Activated CD8-positive, alpha-beta memory T cell treated with anti-CD3 and anti-CD28 coated beads, Interleukin-2, amount 10 ng/mL, durations not matched to agents 7 days and 5 days (primary cell): ENCODE results near the gene CAPN3. TPM values are rescaled to one million over a fixed set of nuclear protein-coding genes. Genes with fewer than 3 reads are reported as not detected.

Experiments used
- ATAC-seq: fragments of 150-1000 bp; cut with Tn5 transposase; one replicate; pipeline ENCODE4 v1.10.0; 2021; ENCODE audit warnings: moderate library complexity
- CTCF ChIA-PET: fragments of 350-600 bp; sonication (Branson Sonifier 250); formaldehyde crosslinking; loops from one replicate; lab custom pipeline; 2021; ENCODE audit warnings: antibody characterized with exemption; lab: Charles Lee
- DNase-seq: peaks from one replicate; pipeline ENCODE4 v3.0.0-alpha.2; 2020
- H3K27ac Mint-ChIP-seq: one replicate; pipeline ENCODE4 v1.8.0; 2021; ENCODE audit warnings: mild to moderate bottlenecking, mixed read lengths
- H3K27me3 Mint-ChIP-seq: one replicate; pipeline ENCODE4 v1.8.0; 2021; ENCODE audit warnings: mixed read lengths
- H3K36me3 Mint-ChIP-seq: one replicate; pipeline ENCODE4 v1.8.0; 2021; ENCODE audit warnings: mild to moderate bottlenecking, mixed read lengths
- H3K4me1 Mint-ChIP-seq: one replicate; pipeline ENCODE4 v1.8.0; 2021; ENCODE audit warnings: mixed read lengths
- H3K4me3 Mint-ChIP-seq: one replicate; pipeline ENCODE4 v1.8.0; 2021; ENCODE audit warnings: mild to moderate bottlenecking, moderate library complexity, mixed read lengths
- H3K9me3 Mint-ChIP-seq: one replicate; pipeline ENCODE4 v1.8.0; 2022; ENCODE audit warnings: low read depth, mixed read lengths
- total RNA-seq, 2 experiments: library from RNA; stranded (reverse); gene quantifications; one replicate each; pipeline ENCODE4 v1.2.3, GENCODE V29; 2021

CAPN3 gene
- total RNA-seq, 2 experiments from 2014 or later, result 3.6 to 4.6 TPM

- ATAC-seq, result peak; percentile 66
Measured at GRCh38 chr15:42385206-42385979, 26.1 kb downstream of the CAPN3 start.

GRCh38 chr15:42385980-42386700 lies 26.8 kb downstream of the CAPN3 start:
- Mint-ChIP-seq H3K27ac (no peak overlapping the region), H3K4me3 (no peak overlapping the region), H3K9me3 (no peaks in the 10 kb centered on the region), H3K4me1 (no peaks in the 10 kb centered on the region), H3K27me3 (no peaks in the 10 kb centered on the region), H3K36me3 (no peaks in the 10 kb centered on the region)
- CTCF ChIA-PET, result interaction anchor here (1.0 to 1.6 kb wide), 5 partner anchors 31 to 302 kb away, joined by 3 to 6 read pairs (median 3); partner anchors contain the start of genes GANC and TMEM87A
- DNase-seq (no peak), ATAC-seq (no peak)

More at GRCh38 chr15:42385206-42385979, 26.1 kb downstream of the CAPN3 start:
- CTCF ChIA-PET, result interaction anchor here (0.8 to 1.6 kb wide), 7 partner anchors 11 to 301 kb away, joined by 3 to 6 read pairs (median 3); partner anchors contain the start of genes GANC and TMEM87A
- no peaks in the 10 kb centered on the region for H3K36me3 Mint-ChIP-seq
- no peaks in the 10 kb centered on the region for H3K27me3 Mint-ChIP-seq
- H3K4me3 Mint-ChIP-seq, result no peak overlapping the region
- H3K4me1 Mint-ChIP-seq, result no peaks in the 10 kb centered on the region
- H3K27ac Mint-ChIP-seq, result no peak overlapping the region
- no peaks in the 10 kb centered on the region for H3K9me3 Mint-ChIP-seq
- DNase-seq, result peak; percentile 52

- H3K27me3 Mint-ChIP-seq, result no peaks in the 10 kb centered on the region
- no peak for ATAC-seq
- no peak for DNase-seq
- CTCF ChIA-PET, result interaction anchor here (0.6 kb wide), 1 partner anchor 194 kb away, joined by 3 read pairs; no protein-coding TSS in a partner anchor
- no peaks in the 10 kb centered on the region for H3K9me3 Mint-ChIP-seq
- H3K4me3 Mint-ChIP-seq, result no peak overlapping the region
- no peaks in the 10 kb centered on the region for H3K4me1 Mint-ChIP-seq
- no peaks in the 10 kb centered on the region for H3K36me3 Mint-ChIP-seq
- no peak overlapping the region for H3K27ac Mint-ChIP-seq
Measured at GRCh38 chr15:42387603-42388002, 28.3 kb downstream of the CAPN3 start.

GRCh38 chr15:42392309-42393024 lies 33.2 kb downstream of the CAPN3 start:
- H3K4me3 Mint-ChIP-seq, result no peak overlapping the region
- no peaks in the 10 kb centered on the region for H3K9me3 Mint-ChIP-seq
- ATAC-seq, result no peak
- H3K4me1 Mint-ChIP-seq, result no peaks in the 10 kb centered on the region
- H3K27me3 Mint-ChIP-seq, result no peaks in the 10 kb centered on the region
- no peak overlapping the region for H3K27ac Mint-ChIP-seq
- no peaks in the 10 kb centered on the region for H3K36me3 Mint-ChIP-seq
- peak; percentile 37 for DNase-seq
- CTCF ChIA-PET, result no interaction called here

- no peaks in the 10 kb centered on the region for H3K4me1 Mint-ChIP-seq
- no peak overlapping the region for H3K27ac Mint-ChIP-seq
- H3K27me3 Mint-ChIP-seq, result no peaks in the 10 kb centered on the region
- H3K4me3 Mint-ChIP-seq, result no peak overlapping the region
- ATAC-seq (no peak), DNase-seq (peak; percentile 18)
- CTCF ChIA-PET, result no interaction called here
- no peaks in the 10 kb centered on the region for H3K9me3 Mint-ChIP-seq
- H3K36me3 Mint-ChIP-seq, result no peaks in the 10 kb centered on the region
Measured at GRCh38 chr15:42394106-42394505, 34.8 kb downstream of the CAPN3 start.

GRCh38 chr15:42395838-42396237 lies 36.5 kb downstream of the CAPN3 start:
- H3K4me1 Mint-ChIP-seq, result peaks cover 7% of the 10 kb centered on the region
- CTCF ChIA-PET, result no interaction called here
- no peak overlapping the region for H3K4me3 Mint-ChIP-seq
- H3K9me3 Mint-ChIP-seq, result no peaks in the 10 kb centered on the region
- H3K27ac Mint-ChIP-seq, result no peak overlapping the region
- ATAC-seq (no peak), DNase-seq (no peak)
- H3K36me3 Mint-ChIP-seq, result peaks cover 2% of the 10 kb centered on the region
- H3K27me3 Mint-ChIP-seq, result no peaks in the 10 kb centered on the region

- peak overlapping the region; percentile 70 for H3K4me3 Mint-ChIP-seq
- peaks cover 2% of the 10 kb centered on the region for H3K36me3 Mint-ChIP-seq
- H3K27ac Mint-ChIP-seq, result peak overlapping the region; percentile 87
- peak; percentile 58 for DNase-seq
- H3K27me3 Mint-ChIP-seq, result no peaks in the 10 kb centered on the region
- peak; percentile 76 for ATAC-seq
- H3K4me1 Mint-ChIP-seq, result peaks cover 29% of the 10 kb centered on the region
- CTCF ChIA-PET, result no interaction called here
- no peaks in the 10 kb centered on the region for H3K9me3 Mint-ChIP-seq
Measured at GRCh38 chr15:42401544-42402454, 42.5 kb downstream of the CAPN3 start.

GRCh38 chr15:42402455-42403205 lies 43.3 kb downstream of the CAPN3 start:
- ATAC-seq, result peak; percentile 22
- peak overlapping the region; percentile 70 for H3K4me3 Mint-ChIP-seq
- DNase-seq, result no peak
- peaks cover 2% of the 10 kb centered on the region for H3K36me3 Mint-ChIP-seq
- CTCF ChIA-PET, result no interaction called here
- no peaks in the 10 kb centered on the region for H3K27me3 Mint-ChIP-seq
- no peaks in the 10 kb centered on the region for H3K9me3 Mint-ChIP-seq
- peaks cover 29% of the 10 kb centered on the region for H3K4me1 Mint-ChIP-seq
- peak overlapping the region; percentile 87 for H3K27ac Mint-ChIP-seq

- Mint-ChIP-seq H3K27me3 (no peaks in the 10 kb centered on the region), H3K4me3 (no peak overlapping the region), H3K27ac (no peak overlapping the region), H3K4me1 (peaks cover 29% of the 10 kb centered on the region), H3K9me3 (no peaks in the 10 kb centered on the region), H3K36me3 (peaks cover 2% of the 10 kb centered on the region)
- CTCF ChIA-PET, result no interaction called here
- DNase-seq (peak; percentile 35), ATAC-seq (no peak)
Measured at GRCh38 chr15:42403389-42403788, 44.1 kb downstream of the CAPN3 start.

- Mint-ChIP-seq H3K36me3 (peaks cover 2% of the 10 kb centered on the region), H3K4me1 (peaks cover 29% of the 10 kb centered on the region), H3K27ac (no peak overlapping the region)
Measured at GRCh38 chr15:42404461-42405235, 45.3 kb downstream of the CAPN3 start.

GRCh38 chr15:42405863-42406482 lies 46.7 kb downstream of the CAPN3 start:
- H3K4me3 Mint-ChIP-seq, result no peak overlapping the region
- ATAC-seq (no peak), DNase-seq (no peak)
- H3K36me3 Mint-ChIP-seq, result no peaks in the 10 kb centered on the region
- no peaks in the 10 kb centered on the region for H3K9me3 Mint-ChIP-seq
- CTCF ChIA-PET, result no interaction called here
- H3K27ac Mint-ChIP-seq, result no peak overlapping the region
- H3K4me1 Mint-ChIP-seq, result peaks cover 21% of the 10 kb centered on the region
- H3K27me3 Mint-ChIP-seq, result no peaks in the 10 kb centered on the region

More at GRCh38 chr15:42404461-42405235, 45.3 kb downstream of the CAPN3 start:
- no peaks in the 10 kb centered on the region for H3K9me3 Mint-ChIP-seq
- no peaks in the 10 kb centered on the region for H3K27me3 Mint-ChIP-seq
- no peak for ATAC-seq
- H3K4me3 Mint-ChIP-seq, result no peak overlapping the region
- CTCF ChIA-PET, result no interaction called here
- no peak for DNase-seq
